Gastrocnemius medialis (tissue), 4 donors: ENCODE data around the gene SH2D2A. TPM values are rescaled to one million over a fixed set of nuclear protein-coding genes. Genes with fewer than 3 reads are reported as not detected.
"Not testable (repeated sequence)": the region's sequence is repeated elsewhere in the genome, so short reads cannot be mapped to it uniquely, and the experiment has no call there.

ENCODE experiments used
- ATAC-seq, 2 donors: fragments of 150-250 bp; one replicate each; pipeline ENCODE4 v1.9.1; 2016
- DNase-seq, 2 donors: peaks; one replicate each; pipeline ENCODE4 v3.0.0-alpha.2; 2019
- H3K27ac ChIP-seq, 4 donors: fragments of 200-600 bp; sonication (generic); 1 replicate in 1 of 4; 2 replicates in 3 of 4; pipeline ENCODE4 v1.5.1; 2016 to 2018; ENCODE audit warnings: mild to moderate bottlenecking in 2 of 4, moderate library complexity in 1 of 4
- H3K27me3 ChIP-seq, 3 donors: fragments of 200-600 bp; sonication (generic) in 2 of 3; 1 replicate in 1 of 3; 2 replicates in 2 of 3; pipeline versions ENCODE4 v1.5.1 to v1.6.0; 2016 to 2019; ENCODE audit warnings: mild to moderate bottlenecking in 1 of 3, moderate library complexity in 1 of 3
- H3K36me3 ChIP-seq, 2 donors: fragments of 200-600 bp; sonication (generic) in 1 of 2; one replicate each; pipeline ENCODE4 v1.5.1; 2017 to 2018
- H3K4me1 ChIP-seq, 2 donors: fragments of 200-600 bp; sonication (generic) in 1 of 2; one replicate each; pipeline ENCODE4 v1.5.1; 2016 to 2017; ENCODE audit warnings: mild to moderate bottlenecking in 2 of 2
- H3K4me3 ChIP-seq, 4 donors: fragments of 200-600 bp; sonication (generic) in 3 of 4; 1 replicate in 1 of 4; 2 replicates in 3 of 4; pipeline ENCODE4 v1.5.1; 2016 to 2019; ENCODE audit warnings: mild to moderate bottlenecking in 2 of 4
- H3K9me3 ChIP-seq, 3 donors: fragments of 200-600 bp; sonication (generic) in 2 of 3; 1 replicate in 1 of 3; 2 replicates in 2 of 3; pipeline ENCODE4 v1.5.1; 2016 to 2019
- CTCF ChIP-seq, 5 experiments: fragments of 450-650 bp in 3 of 5; fragments of 200-600 bp in 2 of 5; sonication (generic) in 2 of 5; IDR thresholded peaks in 4 of 5; conservative IDR thresholded peaks in 1 of 5; 1 replicate in 4 of 5; 2 replicates in 1 of 5; pipeline ENCODE4 v1.5.1; 2016 to 2019; ENCODE audit warnings: antibody characterized with exemption in 5 of 5, mild to moderate bottlenecking in 3 of 5, moderate library complexity in 3 of 5
- POLR2A ChIP-seq, 2 donors: fragments of 450-650 bp; IDR thresholded peaks; one replicate each; pipeline ENCODE4 v1.6.1; 2017; ENCODE audit warnings: antibody characterized with exemption in 2 of 2, mild to moderate bottlenecking in 2 of 2, moderate library complexity in 2 of 2
- in situ Hi-C, 4 donors: fragments of 200-750 bp; cut with MboI; loops; one replicate each; pipeline versions ENCODE4 v1.15.0 to v1.8.0; 2017; ENCODE audit warnings: low sequenced_read_pairs in 4 of 4
- intact Hi-C: fragments of 100-400 bp; cut with DNase I; formaldehyde crosslinking; loops from one replicate; pipeline ENCODE4 v1.15.1; 2023; ENCODE audit warnings: low total_unique reads
- total RNA-seq, 4 donors: library from RNA; depleted of rRNA; stranded (reverse); fragments of >200 nt; gene quantifications; one replicate each; pipeline versions ENCODE4 v1.1.0 to v1.2.3, GENCODE V29; 2016

Gene SH2D2A
- total RNA-seq, 4 donors from 2014 or later, result 0.82 to 1.1 TPM; not detected in 2

- DNase-seq (peak in 1 of 2 donors; percentile 33), ATAC-seq (no peak)
- Histone ChIP-seq H3K9me3 (no peaks in the 10 kb centered on the region), H3K27ac (peak overlapping the region; percentile 87 to 98 (median 94)), H3K4me1 (peaks cover 43 to 44% of the 10 kb centered on the region in 2 donors), H3K4me3 (peak overlapping the region; percentile 68 to 98 (median 90)), H3K27me3 (no peaks in the 10 kb centered on the region), H3K36me3 (peaks cover 0 to 9% of the 10 kb centered on the region in 2 donors)
- TF ChIP-seq CTCF (IDR thresholded peaks at IDR 0.05 in 4 of 5, conservative IDR thresholded peaks at IDR 0.05 in 1 of 5), result no peak
- no peak for TF ChIP-seq POLR2A (IDR thresholded peaks at IDR 0.05)
- in situ Hi-C loops (no loop called here), intact Hi-C loops (loop anchor here (1.0 kb wide), 3 partner anchors 17 to 40 kb away; partner anchors contain the start of genes HDGF, ISG20L2, METTL25B and MRPL24)
Measured at GRCh38 chr1:156767879-156768604, 48.6 kb downstream of the SH2D2A start.

- DNase-seq (peak; percentile 99), ATAC-seq (peak; percentile 96)
- peak; percentile 74 to 84 for TF ChIP-seq POLR2A (IDR thresholded peaks at IDR 0.05)
- peak in 1 of 5 experiments; percentile 14 for TF ChIP-seq CTCF (IDR thresholded peaks at IDR 0.05 in 4 of 5, conservative IDR thresholded peaks at IDR 0.05 in 1 of 5)
- Histone ChIP-seq H3K27me3 (no peaks in the 10 kb centered on the region), H3K27ac (peak within 1 kb of the TSS; percentile 87 to 98 (median 94)), H3K36me3 (peaks cover 0 to 9% of the 10 kb centered on the region in 2 donors), H3K4me1 (peaks cover 35 to 40% of the 10 kb centered on the region in 2 donors), H3K9me3 (no peaks in the 10 kb centered on the region), H3K4me3 (peak within 1 kb of the TSS; percentile 76 to 98 (median 90))
- intact Hi-C loops, result loop anchor here (1.0 kb wide), 3 partner anchors 16 to 39 kb away; partner anchors contain the start of genes HDGF, ISG20L2, METTL25B and MRPL24
- in situ Hi-C loops, result no loop called here
Measured at GRCh38 chr1:156767101-156767878, 49.4 kb downstream of the SH2D2A start, which contains the start of gene PRCC. TSS of gene PRCC (plus strand) at chr1:156767535. CDS start at chr1:156767772, 237 bp downstream.

- intact Hi-C loops (loop anchor here (1.0 kb wide), 3 partner anchors 15 to 38 kb away; partner anchors contain the start of genes HDGF, ISG20L2, METTL25B and MRPL24), in situ Hi-C loops (no loop called here)
- H3K4me3 ChIP-seq, result peak overlapping the region; percentile 73 to 89 (median 74)
- DNase-seq (no peak), ATAC-seq (peak; percentile 7 to 22)
- TF ChIP-seq CTCF (IDR thresholded peaks at IDR 0.05 in 4 of 5, conservative IDR thresholded peaks at IDR 0.05 in 1 of 5) (no peak), POLR2A (IDR thresholded peaks at IDR 0.05) (no peak)
- H3K36me3 ChIP-seq, result peaks cover 0 to 9% of the 10 kb centered on the region in 2 donors
- peak overlapping the region; percentile 86 to 94 (median 90) for H3K27ac ChIP-seq
- no peaks in the 10 kb centered on the region for H3K9me3 ChIP-seq
- H3K4me1 ChIP-seq, result peaks cover 34 to 36% of the 10 kb centered on the region in 2 donors
- H3K27me3 ChIP-seq, result no peaks in the 10 kb centered on the region
Measured at GRCh38 chr1:156766298-156767100, 50.1 kb downstream of the SH2D2A start.

GRCh38 chr1:156765666-156766065 lies 51.0 kb downstream of the SH2D2A start:
- H3K9me3 ChIP-seq, result no peaks in the 10 kb centered on the region
- TF ChIP-seq POLR2A (IDR thresholded peaks at IDR 0.05), result no peak
- no peak for TF ChIP-seq CTCF (IDR thresholded peaks at IDR 0.05 in 4 of 5, conservative IDR thresholded peaks at IDR 0.05 in 1 of 5)
- intact Hi-C loops (no loop called here), in situ Hi-C loops (no loop called here)
- peaks cover 0 to 4% of the 10 kb centered on the region in 2 donors for H3K36me3 ChIP-seq
- ATAC-seq, result no peak
- no peak for DNase-seq
- peak overlapping the region in 3 of 4 donors; percentile 86 to 94 (median 88) for H3K27ac ChIP-seq
- H3K4me3 ChIP-seq, result peak overlapping the region in 3 of 4 donors; percentile 73 to 89 (median 76)
- H3K4me1 ChIP-seq, result peaks cover 34 to 39% of the 10 kb centered on the region in 2 donors
- H3K27me3 ChIP-seq, result no peaks in the 10 kb centered on the region

- H3K36me3 ChIP-seq, in situ Hi-C loops, H3K4me3 ChIP-seq, H3K27ac ChIP-seq, ATAC-seq, DNase-seq, H3K27me3 ChIP-seq, H3K9me3 ChIP-seq, intact Hi-C loops: not testable (repeated sequence)
- H3K4me1 ChIP-seq, result peaks cover 32 to 40% of the 10 kb centered on the region in 2 donors
Measured at GRCh38 chr1:156765136-156765535, 51.5 kb downstream of the SH2D2A start.
